Measurements from ENCODE around the gene MAGOH.

The MAGOH gene

DNA sequence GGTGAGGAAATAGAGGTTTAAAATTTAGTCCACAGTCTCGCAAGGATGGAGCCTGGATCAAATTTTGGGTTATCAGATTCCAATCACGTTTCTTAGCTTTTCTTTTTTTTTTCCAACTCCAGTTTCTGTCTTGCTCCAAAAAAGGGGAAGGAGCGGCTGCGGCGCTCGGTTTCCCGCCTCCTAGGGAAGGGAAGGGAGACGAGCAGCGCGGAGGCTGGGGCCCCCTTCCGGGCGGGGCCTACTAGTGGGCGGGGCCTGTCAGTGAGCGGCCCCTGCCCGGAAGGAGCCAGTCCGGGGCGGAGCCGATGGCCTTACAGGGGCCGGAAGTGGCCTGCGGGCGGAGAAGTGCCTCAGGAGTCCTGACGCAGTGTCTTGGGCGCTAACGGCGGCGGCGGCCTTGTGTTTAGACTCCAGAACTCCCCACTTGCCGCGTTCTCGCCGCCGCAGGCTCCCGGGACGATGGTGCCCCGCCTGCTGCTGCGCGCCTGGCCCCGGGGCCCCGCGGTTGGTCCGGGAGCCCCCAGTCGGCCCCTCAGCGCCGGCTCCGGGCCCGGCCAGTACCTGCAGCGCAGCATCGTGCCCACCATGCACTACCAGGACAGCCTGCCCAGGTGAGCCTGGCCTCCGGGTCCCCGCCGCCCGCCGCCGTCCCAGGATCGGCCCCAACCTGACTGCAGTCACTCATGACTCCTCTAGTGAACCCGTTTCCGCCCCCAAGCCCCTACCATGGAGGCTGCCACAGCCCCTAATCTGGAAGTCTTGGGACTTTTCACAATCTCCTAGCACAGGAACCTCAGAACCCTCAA lies 41.6 kb downstream of the MAGOH start, which contains the start of gene CPT2:
CPT2 (plus strand) TSS at position 340 of the 806 bp plus-strand sequence; CDS start at position 460, 120 bp downstream.
- TF ChIP-seq CTCF (IDR thresholded peaks at IDR 0.05; ENCODE audit: low read length) (no peak), EZH2 (IDR thresholded peaks at IDR 0.05; ENCODE audit: borderline replicate concordance, low read length) (no peak)
- Histone ChIP-seq H3K9me2 (ENCODE audit: low read depth, low read length) (no peaks in the 10 kb centered on the region), H3K4me2 (ENCODE audit: low read length) (peak within 1 kb of the TSS; percentile 81), H4K20me1 (ENCODE audit: insufficient read depth, low read length) (no peaks in the 10 kb centered on the region), H3K9ac (ENCODE audit: low read length) (peak within 1 kb of the TSS; percentile 97), H3K27me3 (ENCODE audit: insufficient read depth, low read length) (no peaks in the 10 kb centered on the region), H3K4me3 (ENCODE audit: low read depth, low read length, poor library complexity, severe bottlenecking) (peak within 1 kb of the TSS; percentile 87), H3K4me1 (ENCODE audit: insufficient read depth, low read length, severe bottlenecking) (peaks cover 22% of the 10 kb centered on the region), H3F3A (ENCODE audit: insufficient read depth, low read length) (0 out of 2 replicates have a peak, but pooled peaks cover 5% of the 10 kb centered on the region), H3K79me2 (ENCODE audit: insufficient read depth, low read length) (0 out of 2 replicates have a peak, but pooled peaks cover 3% of the 10 kb centered on the region), H3K27ac (ENCODE audit: low read depth, low read length, poor library complexity, severe bottlenecking) (peak within 1 kb of the TSS; percentile 22), H3K9me3 (ENCODE audit: low read length) (no peaks in the 10 kb centered on the region), H3K36me3 (ENCODE audit: insufficient read depth, low read length) (peaks cover 6% of the 10 kb centered on the region; the same call in 1 of the 2 replicates), H2AFZ (ENCODE audit: low read length) (peak within 1 kb of the TSS; percentile 45; the same call in 1 of the 2 replicates)

DNA sequence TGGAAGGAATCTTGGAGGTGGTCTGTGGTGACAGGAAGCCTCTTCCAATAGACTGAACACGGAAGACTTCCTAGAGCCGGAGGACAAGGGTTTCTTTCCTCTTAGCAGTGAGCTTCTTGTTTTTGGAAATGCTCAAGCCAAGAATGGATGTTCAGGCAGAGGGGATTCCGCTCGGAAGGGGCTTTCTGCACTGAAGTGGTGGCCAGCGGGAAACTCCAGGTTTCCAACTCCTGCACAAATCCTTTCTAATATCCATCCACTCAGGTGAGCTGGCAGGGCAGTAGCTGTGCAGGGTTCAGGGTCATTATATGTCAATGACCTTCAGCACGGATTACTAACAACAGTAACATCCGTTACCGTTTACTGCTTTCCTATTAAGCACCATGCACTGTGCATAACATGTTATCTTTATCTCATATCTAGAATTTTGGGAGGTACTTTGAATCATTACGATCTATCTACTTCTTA lies 42.3 kb downstream of the MAGOH start:
- Histone ChIP-seq H2AFZ (ENCODE audit: low read length) (peak overlapping the region; percentile 45; the same call in 1 of the 2 replicates), H3K9ac (ENCODE audit: low read length) (peak overlapping the region; percentile 97), H3F3A (ENCODE audit: insufficient read depth, low read length) (0 out of 2 replicates have a peak, but pooled peaks cover 5% of the 10 kb centered on the region), H3K4me1 (ENCODE audit: insufficient read depth, low read length, severe bottlenecking) (peaks cover 22% of the 10 kb centered on the region), H3K79me2 (ENCODE audit: insufficient read depth, low read length) (0 out of 2 replicates have a peak, but pooled peaks cover 3% of the 10 kb centered on the region), H3K4me2 (ENCODE audit: low read length) (peak overlapping the region; percentile 81), H3K9me2 (ENCODE audit: low read depth, low read length) (no peaks in the 10 kb centered on the region), H3K27ac (ENCODE audit: low read depth, low read length, poor library complexity, severe bottlenecking) (no peak overlapping the region), H3K27me3 (ENCODE audit: insufficient read depth, low read length) (no peaks in the 10 kb centered on the region), H3K9me3 (ENCODE audit: low read length) (no peaks in the 10 kb centered on the region), H4K20me1 (ENCODE audit: insufficient read depth, low read length) (no peaks in the 10 kb centered on the region), H3K4me3 (ENCODE audit: low read depth, low read length, poor library complexity, severe bottlenecking) (peak overlapping the region; percentile 87), H3K36me3 (ENCODE audit: insufficient read depth, low read length) (no peaks in the 10 kb centered on the region)
- TF ChIP-seq EZH2 (IDR thresholded peaks at IDR 0.05; ENCODE audit: borderline replicate concordance, low read length) (no peak), CTCF (IDR thresholded peaks at IDR 0.05; ENCODE audit: low read length) (no peak)

DNA sequence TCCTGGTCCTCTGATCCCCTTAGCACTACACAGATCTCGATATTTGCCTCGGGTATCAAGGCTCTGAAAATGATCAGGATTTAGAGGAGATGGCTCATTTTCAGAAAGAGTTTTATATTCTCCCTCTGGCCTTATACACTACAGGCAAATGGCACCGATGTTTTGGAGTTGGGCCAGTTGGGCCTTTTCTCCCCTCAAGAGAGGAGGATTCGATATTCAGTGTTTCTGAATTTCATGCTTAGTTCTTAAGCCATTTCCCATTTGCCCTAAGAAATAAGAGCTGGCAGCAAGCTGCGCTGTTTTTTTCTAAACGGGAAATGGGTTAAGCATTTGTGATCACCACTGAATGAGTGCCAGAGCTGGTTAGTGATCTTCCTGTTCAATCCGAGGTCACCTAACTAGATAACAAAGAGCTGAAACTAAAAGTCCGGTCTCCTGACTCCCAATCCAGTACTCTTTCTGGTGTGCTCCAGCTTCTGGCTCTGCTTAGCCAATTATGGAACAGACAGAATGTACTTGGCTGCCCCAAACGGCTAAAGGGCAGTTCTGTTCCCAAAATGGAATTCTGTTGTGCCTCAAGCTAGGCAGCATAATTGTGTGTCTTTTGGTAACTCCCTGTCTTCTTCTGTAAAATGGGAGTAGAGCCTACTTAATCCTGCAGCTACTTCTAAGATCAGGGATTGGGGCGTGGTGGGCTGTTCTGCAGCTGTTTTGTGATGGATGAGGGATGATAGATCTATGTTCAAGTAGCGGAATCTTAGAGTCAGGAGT lies 42.9 kb downstream of the MAGOH start:
- Histone ChIP-seq H3K9me2 (ENCODE audit: low read depth, low read length) (no peaks in the 10 kb centered on the region), H3K9ac (ENCODE audit: low read length) (no peak overlapping the region), H3K4me2 (ENCODE audit: low read length) (no peak overlapping the region), H3K27ac (ENCODE audit: low read depth, low read length, poor library complexity, severe bottlenecking) (no peak overlapping the region), H3K79me2 (ENCODE audit: insufficient read depth, low read length) (0 out of 2 replicates have a peak, but pooled peaks cover 3% of the 10 kb centered on the region), H3K4me3 (ENCODE audit: low read depth, low read length, poor library complexity, severe bottlenecking) (no peak overlapping the region), H2AFZ (ENCODE audit: low read length) (no peak overlapping the region), H3K9me3 (ENCODE audit: low read length) (no peaks in the 10 kb centered on the region), H3K27me3 (ENCODE audit: insufficient read depth, low read length) (no peaks in the 10 kb centered on the region), H4K20me1 (ENCODE audit: insufficient read depth, low read length) (no peaks in the 10 kb centered on the region), H3K36me3 (ENCODE audit: insufficient read depth, low read length) (no peaks in the 10 kb centered on the region), H3F3A (ENCODE audit: insufficient read depth, low read length) (0 out of 2 replicates have a peak, but pooled peaks cover 5% of the 10 kb centered on the region), H3K4me1 (ENCODE audit: insufficient read depth, low read length, severe bottlenecking) (peaks cover 22% of the 10 kb centered on the region)
- TF ChIP-seq CTCF (IDR thresholded peaks at IDR 0.05; ENCODE audit: low read length) (no peak), EZH2 (IDR thresholded peaks at IDR 0.05; ENCODE audit: borderline replicate concordance, low read length) (no peak)
